ENCODE data around the gene DOCK3.
"Not testable (repeated sequence)": the region's sequence is repeated elsewhere in the genome, so short reads cannot be mapped to it uniquely, and the experiment has no call there.

DOCK3 gene

DNA sequence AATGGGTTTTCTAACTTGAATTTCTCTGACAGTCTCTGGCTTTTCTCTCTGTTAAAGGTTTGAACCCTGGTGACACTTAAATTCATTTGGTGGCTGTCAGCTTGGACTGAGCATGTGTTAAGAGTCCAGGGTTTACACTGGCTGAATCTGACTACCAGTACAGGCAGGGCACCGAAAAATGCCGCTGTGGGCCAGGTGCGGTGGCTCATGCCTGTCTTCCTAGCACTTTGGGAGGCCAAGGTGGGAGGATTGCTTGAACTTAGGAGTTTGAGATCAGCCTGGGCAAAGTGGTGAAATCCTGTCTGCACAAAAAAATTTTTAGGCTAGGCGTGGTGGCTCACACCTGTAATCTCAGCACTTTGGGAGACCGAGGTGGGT lies 712.1 kb downstream of the DOCK3 start:
- peaks cover 6% of the 10 kb centered on the region for H3K36me3 ChIP-seq
- TF ChIP-seq, protein P1, sequence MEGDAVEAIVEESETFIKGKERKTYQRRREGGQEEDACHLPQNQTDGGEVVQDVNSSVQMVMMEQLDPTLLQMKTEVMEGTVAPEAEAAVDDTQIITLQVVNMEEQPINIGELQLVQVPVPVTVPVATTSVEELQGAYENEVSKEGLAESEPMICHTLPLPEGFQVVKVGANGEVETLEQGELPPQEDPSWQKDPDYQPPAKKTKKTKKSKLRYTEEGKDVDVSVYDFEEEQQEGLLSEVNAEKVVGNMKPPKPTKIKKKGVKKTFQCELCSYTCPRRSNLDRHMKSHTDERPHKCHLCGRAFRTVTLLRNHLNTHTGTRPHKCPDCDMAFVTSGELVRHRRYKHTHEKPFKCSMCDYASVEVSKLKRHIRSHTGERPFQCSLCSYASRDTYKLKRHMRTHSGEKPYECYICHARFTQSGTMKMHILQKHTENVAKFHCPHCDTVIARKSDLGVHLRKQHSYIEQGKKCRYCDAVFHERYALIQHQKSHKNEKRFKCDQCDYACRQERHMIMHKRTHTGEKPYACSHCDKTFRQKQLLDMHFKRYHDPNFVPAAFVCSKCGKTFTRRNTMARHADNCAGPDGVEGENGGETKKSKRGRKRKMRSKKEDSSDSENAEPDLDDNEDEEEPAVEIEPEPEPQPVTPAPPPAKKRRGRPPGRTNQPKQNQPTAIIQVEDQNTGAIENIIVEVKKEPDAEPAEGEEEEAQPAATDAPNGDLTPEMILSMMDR (IDR thresholded peaks at IDR 0.05; ENCODE audit: low read depth, low read length), result no peak
- no peaks in the 10 kb centered on the region for H3K27me3 ChIP-seq
- DNase-seq, result no peak
- peak overlapping the region; percentile 84 for H3K4me3 ChIP-seq (ENCODE audit: low read depth, low read length)
- no peaks in the 10 kb centered on the region for H3K9me3 ChIP-seq
- no peaks in the 10 kb centered on the region; the same call in 1 of the 2 replicates for H3K4me1 ChIP-seq

GRCh38 chr3:51387281-51387680 lies 712.6 kb downstream of the DOCK3 start:
- not testable (repeated sequence) for H3K4me3 ChIP-seq (ENCODE audit: low read depth, low read length); H3K4me1 ChIP-seq; H3K36me3 ChIP-seq; DNase-seq; H3K27me3 ChIP-seq; H3K9me3 ChIP-seq

DNA sequence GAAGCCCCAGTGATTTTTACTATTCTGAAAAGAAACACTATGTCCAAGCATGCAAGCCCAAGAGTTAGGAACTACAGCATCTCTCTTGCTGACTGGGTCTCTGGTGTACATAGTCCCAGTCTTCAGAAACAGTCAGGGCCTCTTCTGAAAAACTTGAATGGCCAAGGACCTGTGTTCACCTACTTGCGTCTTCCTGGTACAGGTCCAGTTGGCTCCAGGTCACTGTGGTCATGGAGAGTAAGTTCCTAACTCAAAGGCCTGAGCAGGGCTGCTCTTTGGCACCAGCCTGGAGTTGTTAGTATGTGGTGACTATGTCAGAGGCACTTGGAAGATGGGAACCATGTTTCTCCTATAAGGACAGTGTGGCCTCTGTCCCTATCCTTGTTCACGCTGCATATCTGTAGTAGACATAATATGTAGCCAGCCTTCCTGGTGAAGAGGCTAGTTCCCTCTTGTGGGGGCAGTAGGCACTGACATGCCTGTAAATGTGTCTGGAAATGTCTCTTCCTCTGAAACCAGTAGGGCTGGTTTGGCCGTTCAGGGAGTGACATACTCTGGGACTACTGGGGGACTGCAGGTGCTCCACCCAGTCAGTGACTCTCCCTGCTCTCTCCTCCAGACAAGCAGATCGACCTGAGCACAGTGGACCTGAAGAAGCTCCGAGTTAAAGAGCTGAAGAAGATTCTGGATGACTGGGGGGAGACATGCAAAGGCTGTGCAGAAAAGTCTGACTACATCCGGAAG lies 713.7 kb downstream of the DOCK3 start:
- TF ChIP-seq, protein P1 (IDR thresholded peaks at IDR 0.05; ENCODE audit: low read depth, low read length), result peak; percentile 50
- no peaks in the 10 kb centered on the region for H3K9me3 ChIP-seq
- no peaks in the 10 kb centered on the region; the same call in 1 of the 2 replicates for H3K4me1 ChIP-seq
- H3K36me3 ChIP-seq, result peaks cover 19% of the 10 kb centered on the region
- H3K27me3 ChIP-seq, result no peaks in the 10 kb centered on the region
- H3K4me3 ChIP-seq (ENCODE audit: low read depth, low read length), result no peak overlapping the region
- DNase-seq, result peak; percentile 24

DNA sequence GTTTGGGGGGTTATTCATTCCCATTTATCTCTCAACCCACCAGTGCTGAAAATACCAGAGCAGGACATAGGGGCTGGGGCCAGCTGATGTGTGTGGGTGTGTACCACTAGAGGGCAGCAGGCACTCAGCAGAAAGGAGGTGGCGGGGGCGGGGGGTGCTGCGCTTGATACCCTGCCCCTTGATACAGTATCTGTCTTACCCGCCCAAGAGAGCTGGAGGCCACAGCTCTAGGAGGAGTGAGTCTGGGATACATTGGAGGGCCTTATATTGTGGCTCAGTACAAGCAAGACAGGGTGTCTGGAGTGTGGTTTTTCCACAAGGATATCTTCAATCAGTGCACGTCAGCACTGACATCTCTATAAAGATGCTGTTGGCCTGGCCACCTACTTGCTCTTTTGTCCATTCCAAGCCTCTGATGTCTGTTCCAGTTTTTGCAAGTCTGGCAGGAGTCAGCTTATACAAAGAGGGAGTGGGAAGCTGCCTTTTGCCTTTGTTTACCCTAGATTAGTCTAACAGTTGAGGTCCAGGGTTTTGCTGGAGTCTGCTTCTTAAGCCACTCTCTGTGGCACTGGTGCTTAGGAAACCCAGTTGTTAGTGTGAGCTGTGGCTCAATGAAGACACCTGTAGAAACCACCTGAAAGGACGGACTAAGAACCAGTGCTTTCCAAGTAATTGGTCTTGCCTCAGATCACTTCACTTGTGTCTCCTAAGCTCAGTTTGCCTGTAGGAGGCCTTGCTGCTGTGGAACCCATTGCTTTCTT lies 714.9 kb downstream of the DOCK3 start:
- peaks cover 28% of the 10 kb centered on the region for H3K36me3 ChIP-seq
- DNase-seq, result peak; percentile 64
- TF ChIP-seq, protein P1 (IDR thresholded peaks at IDR 0.05; ENCODE audit: low read depth, low read length), result peak; percentile 71
- no peak overlapping the region for H3K4me3 ChIP-seq (ENCODE audit: low read depth, low read length)
- no peaks in the 10 kb centered on the region for H3K27me3 ChIP-seq
- no peaks in the 10 kb centered on the region for H3K9me3 ChIP-seq
- H3K4me1 ChIP-seq, result no peaks in the 10 kb centered on the region; the same call in 1 of the 2 replicates

DNA sequence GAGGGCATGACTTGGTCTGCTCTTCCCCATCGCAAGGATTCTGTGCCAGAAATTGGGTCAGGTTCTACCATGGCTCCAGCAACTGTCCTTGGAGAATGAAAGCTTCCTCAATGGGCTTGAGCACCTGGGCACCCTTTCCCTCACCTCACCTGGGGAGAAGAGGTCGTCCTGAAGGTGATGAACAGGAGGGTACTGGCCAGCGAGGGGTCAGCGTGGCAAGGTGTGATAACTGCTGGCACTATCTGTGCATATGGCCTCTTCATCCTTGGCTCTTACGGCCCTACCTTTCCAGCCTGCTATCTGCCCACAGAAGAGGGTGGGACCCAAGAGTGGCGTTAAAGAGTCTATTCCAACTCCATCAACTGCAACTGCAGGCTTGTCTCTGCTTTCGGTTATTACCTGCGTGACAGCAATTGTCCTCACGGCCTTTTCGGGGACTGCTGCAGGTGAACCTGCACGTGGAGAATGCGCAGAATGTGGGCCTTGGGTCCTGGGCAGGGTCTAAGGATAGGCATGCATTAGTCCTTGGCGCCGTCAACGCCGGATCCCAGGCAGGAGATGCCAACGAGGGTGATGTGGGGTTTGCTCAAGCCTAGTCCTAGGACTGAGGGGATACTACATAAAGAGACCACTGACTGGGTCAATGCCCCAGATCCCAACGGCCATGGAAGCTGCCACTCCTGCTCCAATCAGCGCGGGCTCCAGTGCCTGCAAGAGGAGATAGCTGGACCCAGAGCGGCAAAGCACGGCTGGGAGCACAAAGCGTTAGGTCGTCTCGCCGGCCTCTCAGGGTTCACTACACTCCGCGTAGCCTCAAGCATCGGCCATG lies 715.7 kb downstream of the DOCK3 start:
- TF ChIP-seq, protein P1 (IDR thresholded peaks at IDR 0.05; ENCODE audit: low read depth, low read length), result no peak
- Histone ChIP-seq H3K4me3 (ENCODE audit: low read depth, low read length) (peak overlapping the region; percentile 28), H3K36me3 (peaks cover 36% of the 10 kb centered on the region), H3K27me3 (no peaks in the 10 kb centered on the region), H3K4me1 (no peaks in the 10 kb centered on the region; the same call in 1 of the 2 replicates), H3K9me3 (no peaks in the 10 kb centered on the region)
- DNase-seq, result no peak

- Histone ChIP-seq H3K9me3 (no peaks in the 10 kb centered on the region), H3K36me3 (peaks cover 43% of the 10 kb centered on the region), H3K27me3 (no peaks in the 10 kb centered on the region), H3K4me3 (ENCODE audit: low read depth, low read length) (peak within 1 kb of the TSS; percentile 68), H3K4me1 (no peaks in the 10 kb centered on the region; the same call in 1 of the 2 replicates)
- peak; percentile 94 for DNase-seq
- TF ChIP-seq, protein P1 (IDR thresholded peaks at IDR 0.05; ENCODE audit: low read depth, low read length), result peak; percentile 61
These were observed 716.4 kb downstream of the DOCK3 start, which contains the start of gene RBM15B for GRCh38 chr3:51391075-51391565. TSS of gene RBM15B (plus strand) at chr3:51391285. CDS start at chr3:51391400, 115 bp downstream.
